ENCODE data around the gene DNMBP.

DNA sequence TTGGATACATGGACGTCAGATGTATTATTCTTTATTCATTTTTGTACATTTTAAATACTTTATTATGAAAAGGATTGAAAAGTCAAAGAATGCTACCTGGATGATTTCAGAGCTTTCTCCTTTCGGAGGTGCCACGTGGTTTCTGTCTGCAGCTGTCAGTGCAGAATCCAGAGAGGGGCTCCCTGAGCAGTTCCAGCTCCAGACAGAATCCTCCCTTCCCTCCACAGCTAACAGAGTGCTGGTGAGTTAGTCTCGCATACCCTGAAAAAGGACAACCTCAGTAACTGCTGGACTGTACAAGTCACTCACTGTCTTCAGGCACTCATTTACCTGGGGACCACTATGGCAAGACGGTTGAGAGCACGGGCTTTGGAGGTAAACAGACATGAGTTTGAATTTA is 10.9 kb downstream of the DNMBP start:
- TF ChIP-seq, protein P1, sequence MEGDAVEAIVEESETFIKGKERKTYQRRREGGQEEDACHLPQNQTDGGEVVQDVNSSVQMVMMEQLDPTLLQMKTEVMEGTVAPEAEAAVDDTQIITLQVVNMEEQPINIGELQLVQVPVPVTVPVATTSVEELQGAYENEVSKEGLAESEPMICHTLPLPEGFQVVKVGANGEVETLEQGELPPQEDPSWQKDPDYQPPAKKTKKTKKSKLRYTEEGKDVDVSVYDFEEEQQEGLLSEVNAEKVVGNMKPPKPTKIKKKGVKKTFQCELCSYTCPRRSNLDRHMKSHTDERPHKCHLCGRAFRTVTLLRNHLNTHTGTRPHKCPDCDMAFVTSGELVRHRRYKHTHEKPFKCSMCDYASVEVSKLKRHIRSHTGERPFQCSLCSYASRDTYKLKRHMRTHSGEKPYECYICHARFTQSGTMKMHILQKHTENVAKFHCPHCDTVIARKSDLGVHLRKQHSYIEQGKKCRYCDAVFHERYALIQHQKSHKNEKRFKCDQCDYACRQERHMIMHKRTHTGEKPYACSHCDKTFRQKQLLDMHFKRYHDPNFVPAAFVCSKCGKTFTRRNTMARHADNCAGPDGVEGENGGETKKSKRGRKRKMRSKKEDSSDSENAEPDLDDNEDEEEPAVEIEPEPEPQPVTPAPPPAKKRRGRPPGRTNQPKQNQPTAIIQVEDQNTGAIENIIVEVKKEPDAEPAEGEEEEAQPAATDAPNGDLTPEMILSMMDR (conservative IDR thresholded peaks at IDR 0.05): no peak
- no peak for TF ChIP-seq ZFX (IDR thresholded peaks at IDR 0.05)
